HL-60 (cell line): ENCODE data around the gene ADAMTS2.

Experiments
- DNase-seq, 2 experiments: peaks; one replicate each; pipeline ENCODE4 v3.0.0-alpha.2; 2010 to 2020; ENCODE audit warnings: low read depth in 1 of 2, low spot score in 1 of 2
- H3K27ac ChIP-seq: fragments of 250-450 bp; sonication (Bioruptor Pico); replicated peaks from 2 replicates; pipeline ENCODE4 v1.5.1; 2020; ENCODE audit warnings: mild to moderate bottlenecking, moderate library complexity
- H3K27me3 ChIP-seq: fragments of 250-450 bp; sonication (Bioruptor Pico); 2 replicates; pipeline ENCODE4 v1.5.1; 2021; ENCODE audit warnings: mild to moderate bottlenecking, moderate library complexity; ENCODE audit not compliant: insufficient read depth, poor library complexity, severe bottlenecking
- H3K4me3 ChIP-seq: replicated peaks from 2 replicates; pipeline ENCODE4 v1.5.1; 2011; ENCODE audit warnings: mild to moderate bottlenecking, control low read depth, low read length; ENCODE audit not compliant: insufficient read depth
- CTCF ChIP-seq: IDR thresholded peaks from one replicate; pipeline ENCODE4 v1.5.1; 2011; ENCODE audit warnings: low read length, control low read depth, inconsistent platforms; ENCODE audit not compliant: insufficient read depth
- GABPA ChIP-seq: IDR thresholded peaks from 2 replicates; pipeline ENCODE4 v1.6.1; 2012; ENCODE audit warnings: low read depth
- POLR2AphosphoS5 ChIP-seq: IDR thresholded peaks from 2 replicates; pipeline ENCODE4 v1.6.1; 2012; ENCODE audit warnings: low read depth
- REST ChIP-seq: IDR thresholded peaks from 2 replicates; pipeline ENCODE4 v1.6.1; 2012; ENCODE audit warnings: low read depth; ENCODE audit not compliant: insufficient replicate concordance
- SPI1 ChIP-seq: IDR thresholded peaks from 2 replicates; pipeline ENCODE4 v1.6.1; 2012; ENCODE audit warnings: low read depth, mild to moderate bottlenecking, borderline replicate concordance

The ADAMTS2 gene

GRCh38 chr5:179185256-179185940 is 159.9 kb downstream of the ADAMTS2 start:
- TF ChIP-seq GABPA: no peak
- no peak for TF ChIP-seq SPI1
- no peak for TF ChIP-seq CTCF
- no peak overlapping the region for H3K4me3 ChIP-seq
- H3K27ac ChIP-seq: no peak overlapping the region
- H3K27me3 ChIP-seq: no peaks in the 10 kb centered on the region
- DNase-seq: no peak

- TF ChIP-seq REST (no peak), CTCF (no peak), POLR2AphosphoS5 (no peak), GABPA (no peak), SPI1 (no peak)
- H3K27ac ChIP-seq: no peak overlapping the region
Observed at GRCh38 chr5:179184521-179185050, 160.7 kb downstream of the ADAMTS2 start.

GRCh38 chr5:179183481-179183880 is 161.8 kb downstream of the ADAMTS2 start:
- H3K27me3 ChIP-seq: no peaks in the 10 kb centered on the region
- TF ChIP-seq CTCF: no peak
- no peak for TF ChIP-seq POLR2AphosphoS5
- TF ChIP-seq GABPA: no peak
- no peak for TF ChIP-seq SPI1
- TF ChIP-seq REST: no peak

More at GRCh38 chr5:179184521-179185050, 160.7 kb downstream of the ADAMTS2 start:
- Histone ChIP-seq H3K4me3 (no peak overlapping the region), H3K27me3 (no peaks in the 10 kb centered on the region)
- no peak for DNase-seq

GRCh38 chr5:179182601-179183000 is 162.7 kb downstream of the ADAMTS2 start:
- TF ChIP-seq POLR2AphosphoS5: no peak
- no peaks in the 10 kb centered on the region for H3K27me3 ChIP-seq
- H3K27ac ChIP-seq: no peak overlapping the region
- no peak for DNase-seq
- no peak overlapping the region for H3K4me3 ChIP-seq

More at GRCh38 chr5:179183481-179183880, 161.8 kb downstream of the ADAMTS2 start:
- no peak for DNase-seq
- Histone ChIP-seq H3K27ac (no peak overlapping the region), H3K4me3 (no peak overlapping the region)
